ENCODE measurements around the gene NT5DC3.
"Not testable (repeated sequence)": the region's sequence is repeated elsewhere in the genome, so short reads cannot be mapped to it uniquely, and the experiment has no call there.

NT5DC3 gene

GRCh38 chr12:103838254-103838914, 2.6 kb downstream of the NT5DC3 start:
- H3K36me3 ChIP-seq (ENCODE audit: insufficient read depth, low read length), result no peaks in the 10 kb centered on the region
- peaks cover 8% of the 10 kb centered on the region for H3K4me1 ChIP-seq (ENCODE audit: insufficient read depth, low read length, poor library complexity, severe bottlenecking)
- H3K9ac ChIP-seq (ENCODE audit: low read depth, low read length, poor library complexity, severe bottlenecking), result no peak overlapping the region
- H4K20me1 ChIP-seq (ENCODE audit: insufficient read depth, low read length, poor library complexity, severe bottlenecking), result no peaks in the 10 kb centered on the region
- H3K4me2 ChIP-seq (ENCODE audit: low read depth, low read length, poor library complexity, severe bottlenecking), result peak overlapping the region; percentile 83
- no peaks in the 10 kb centered on the region for H3F3A ChIP-seq (ENCODE audit: low read depth)
- peaks cover 9% of the 10 kb centered on the region; the same call in 1 of the 2 replicates for H3K79me2 ChIP-seq (ENCODE audit: insufficient read depth, low read length)
- peak overlapping the region; percentile 18 for H3K4me3 ChIP-seq (ENCODE audit: low read length, poor library complexity, severe bottlenecking)
- H3K9me2 ChIP-seq (replicated peaks; ENCODE audit: low read depth, low read length), result no peaks in the 10 kb centered on the region
- no peaks in the 10 kb centered on the region for H3K9me3 ChIP-seq (ENCODE audit: insufficient read depth, low read depth, low read length)
- no peak overlapping the region for H2AFZ ChIP-seq (ENCODE audit: low read length)
- TF ChIP-seq CTCF (conservative IDR thresholded peaks at IDR 0.05; ENCODE audit: low read length) (no peak), EZH2phosphoT487 (IDR thresholded peaks at IDR 0.05; ENCODE audit: borderline replicate concordance) (no peak)
- H3K27me3 ChIP-seq (ENCODE audit: insufficient read depth, low read length, poor library complexity, severe bottlenecking), result no peaks in the 10 kb centered on the region

- Histone ChIP-seq H3K4me1 (ENCODE audit: insufficient read depth, low read length, poor library complexity, severe bottlenecking) (peaks cover 8% of the 10 kb centered on the region), H3K36me3 (ENCODE audit: insufficient read depth, low read length) (no peaks in the 10 kb centered on the region), H3K79me2 (ENCODE audit: insufficient read depth, low read length) (peaks cover 9% of the 10 kb centered on the region; the same call in 1 of the 2 replicates), H3K4me2 (ENCODE audit: low read depth, low read length, poor library complexity, severe bottlenecking) (no peak overlapping the region), H3K9me2 (replicated peaks; ENCODE audit: low read depth, low read length) (no peaks in the 10 kb centered on the region), H3K9me3 (ENCODE audit: insufficient read depth, low read depth, low read length) (no peaks in the 10 kb centered on the region), H3K9ac (ENCODE audit: low read depth, low read length, poor library complexity, severe bottlenecking) (no peak overlapping the region), H4K20me1 (ENCODE audit: insufficient read depth, low read length, poor library complexity, severe bottlenecking) (no peaks in the 10 kb centered on the region), H3K4me3 (ENCODE audit: low read length, poor library complexity, severe bottlenecking) (no peak overlapping the region), H3K27me3 (ENCODE audit: insufficient read depth, low read length, poor library complexity, severe bottlenecking) (no peaks in the 10 kb centered on the region), H3F3A (ENCODE audit: low read depth) (no peaks in the 10 kb centered on the region), H2AFZ (ENCODE audit: low read length) (no peak overlapping the region)
- TF ChIP-seq CTCF (conservative IDR thresholded peaks at IDR 0.05; ENCODE audit: low read length), result no peak
- TF ChIP-seq EZH2phosphoT487 (IDR thresholded peaks at IDR 0.05; ENCODE audit: borderline replicate concordance), result no peak
Measured at GRCh38 chr12:103836345-103836744, 4.7 kb downstream of the NT5DC3 start.

DNA sequence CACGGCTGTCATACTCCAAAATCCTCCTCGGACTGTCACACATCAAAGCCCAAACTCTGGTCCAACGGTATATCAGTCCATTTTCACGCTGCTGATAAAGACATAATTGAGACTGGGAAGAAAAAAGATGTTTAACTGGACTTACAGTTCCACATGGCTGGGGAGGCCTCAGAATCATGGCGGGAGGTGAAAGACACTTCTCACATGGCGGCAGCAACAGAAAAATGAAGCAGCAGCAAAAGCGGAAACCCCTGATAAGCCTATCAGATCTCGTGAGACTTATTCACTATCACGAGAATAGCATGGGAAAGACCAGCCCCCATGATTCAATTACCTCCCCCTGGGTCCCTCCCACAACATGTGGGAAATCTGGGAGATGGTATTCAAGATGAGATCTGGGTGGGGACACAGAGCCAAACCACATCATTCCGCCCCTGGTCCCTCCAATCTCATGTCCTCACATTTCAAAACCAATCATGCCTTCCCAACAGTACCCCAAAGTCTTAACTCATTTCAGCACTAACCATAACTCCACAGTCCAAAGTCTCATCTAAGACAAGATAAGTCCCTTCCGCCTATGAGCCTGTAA, 5.2 kb downstream of the NT5DC3 start:
- H3K4me3 ChIP-seq (ENCODE audit: low read length, poor library complexity, severe bottlenecking); H3K4me1 ChIP-seq (ENCODE audit: insufficient read depth, low read length, poor library complexity, severe bottlenecking); H3K27me3 ChIP-seq (ENCODE audit: insufficient read depth, low read length, poor library complexity, severe bottlenecking); H3K9me3 ChIP-seq (ENCODE audit: insufficient read depth, low read depth, low read length); H3K4me2 ChIP-seq (ENCODE audit: low read depth, low read length, poor library complexity, severe bottlenecking); H3K9me2 ChIP-seq (replicated peaks; ENCODE audit: low read depth, low read length); H2AFZ ChIP-seq (ENCODE audit: low read length); H3K9ac ChIP-seq (ENCODE audit: low read depth, low read length, poor library complexity, severe bottlenecking); H3K36me3 ChIP-seq (ENCODE audit: insufficient read depth, low read length); H4K20me1 ChIP-seq (ENCODE audit: insufficient read depth, low read length, poor library complexity, severe bottlenecking); H3F3A ChIP-seq (ENCODE audit: low read depth); H3K79me2 ChIP-seq (ENCODE audit: insufficient read depth, low read length): not testable (repeated sequence)

DNA sequence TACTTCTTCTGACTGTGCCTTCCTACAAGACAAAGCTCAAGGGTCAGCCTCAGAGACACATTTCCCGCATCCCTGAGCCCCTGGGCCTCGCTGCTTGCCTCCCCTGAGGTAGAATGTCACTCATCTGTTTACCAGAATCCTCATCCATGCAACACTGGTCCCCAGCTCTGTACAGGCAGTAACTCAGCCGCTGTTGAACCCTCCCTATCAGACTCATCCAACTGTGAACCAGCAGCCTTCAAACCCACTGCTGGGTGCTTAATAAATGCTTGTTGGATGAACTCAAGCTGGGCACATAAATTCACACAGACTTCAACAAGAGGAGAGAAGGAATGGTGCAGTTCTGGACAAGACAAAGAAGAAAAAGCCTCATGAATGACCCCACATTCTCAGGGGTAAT, 6.1 kb downstream of the NT5DC3 start:
- Histone ChIP-seq H2AFZ (ENCODE audit: low read length) (no peak overlapping the region), H3K9me2 (replicated peaks; ENCODE audit: low read depth, low read length) (no peaks in the 10 kb centered on the region), H3K9me3 (ENCODE audit: insufficient read depth, low read depth, low read length) (no peaks in the 10 kb centered on the region), H3K27me3 (ENCODE audit: insufficient read depth, low read length, poor library complexity, severe bottlenecking) (no peaks in the 10 kb centered on the region), H3K79me2 (ENCODE audit: insufficient read depth, low read length) (peaks cover 4% of the 10 kb centered on the region; the same call in 1 of the 2 replicates), H3K36me3 (ENCODE audit: insufficient read depth, low read length) (no peaks in the 10 kb centered on the region), H3K9ac (ENCODE audit: low read depth, low read length, poor library complexity, severe bottlenecking) (no peak overlapping the region), H3F3A (ENCODE audit: low read depth) (no peaks in the 10 kb centered on the region), H3K4me2 (ENCODE audit: low read depth, low read length, poor library complexity, severe bottlenecking) (no peak overlapping the region), H4K20me1 (ENCODE audit: insufficient read depth, low read length, poor library complexity, severe bottlenecking) (no peaks in the 10 kb centered on the region), H3K4me3 (ENCODE audit: low read length, poor library complexity, severe bottlenecking) (no peak overlapping the region), H3K4me1 (ENCODE audit: insufficient read depth, low read length, poor library complexity, severe bottlenecking) (peaks cover 6% of the 10 kb centered on the region)
- TF ChIP-seq EZH2phosphoT487 (IDR thresholded peaks at IDR 0.05; ENCODE audit: borderline replicate concordance) (no peak), CTCF (conservative IDR thresholded peaks at IDR 0.05; ENCODE audit: low read length) (no peak)

Data from Loucy (cell line).